T-helper 9 cell (primary cell): Measurements from ENCODE around the gene FAM89B.
A peak's percentile ranks its signal among the peaks of the same experiment; 100 is the strongest.

Source experiments
- DNase-seq: peaks from one replicate; pipeline ENCODE4 v3.0.0-alpha.2; 2020

Gene FAM89B

DNA sequence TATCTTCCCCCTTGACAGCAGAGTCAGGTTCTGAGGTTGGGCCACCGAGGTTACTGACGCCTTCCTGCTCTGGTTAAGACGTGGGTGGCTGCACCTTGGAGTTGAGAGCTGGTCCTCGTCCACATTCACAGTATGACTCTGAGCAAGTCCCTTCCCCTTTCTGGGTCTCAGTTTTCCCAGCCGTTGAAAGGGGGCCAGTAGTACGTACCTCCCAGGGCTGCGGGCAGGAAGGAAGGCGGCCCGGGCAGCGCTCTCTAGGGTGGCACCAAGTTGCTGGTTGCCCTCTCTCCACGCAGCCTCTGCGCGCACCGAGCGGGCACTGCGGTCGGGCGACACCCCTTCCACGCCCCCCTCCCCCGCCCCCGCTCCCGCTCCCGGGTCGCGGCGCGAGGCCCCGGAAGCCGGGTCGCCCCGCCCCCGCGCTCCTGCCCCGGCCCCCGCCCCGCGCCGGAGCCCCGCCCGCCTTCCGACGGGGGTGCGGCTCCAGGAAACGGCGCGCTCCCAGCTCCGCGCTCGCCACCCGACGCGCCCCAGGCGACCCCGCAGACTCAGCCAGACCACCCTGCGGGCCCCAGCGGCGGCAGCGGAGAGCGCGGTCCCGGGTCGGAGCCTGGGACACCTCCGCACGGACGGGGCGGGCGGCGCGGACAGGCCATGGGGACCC lies 3.4 kb downstream of the FAM89B start, which contains the start of gene EHBP1L1:
Gene EHBP1L1, plus strand, starts transcription at position 486 of the 664 bp plus-strand sequence. CDS start 250 bp downstream, outside the sequence.
- DNase-seq, result peak; percentile 78

DNA sequence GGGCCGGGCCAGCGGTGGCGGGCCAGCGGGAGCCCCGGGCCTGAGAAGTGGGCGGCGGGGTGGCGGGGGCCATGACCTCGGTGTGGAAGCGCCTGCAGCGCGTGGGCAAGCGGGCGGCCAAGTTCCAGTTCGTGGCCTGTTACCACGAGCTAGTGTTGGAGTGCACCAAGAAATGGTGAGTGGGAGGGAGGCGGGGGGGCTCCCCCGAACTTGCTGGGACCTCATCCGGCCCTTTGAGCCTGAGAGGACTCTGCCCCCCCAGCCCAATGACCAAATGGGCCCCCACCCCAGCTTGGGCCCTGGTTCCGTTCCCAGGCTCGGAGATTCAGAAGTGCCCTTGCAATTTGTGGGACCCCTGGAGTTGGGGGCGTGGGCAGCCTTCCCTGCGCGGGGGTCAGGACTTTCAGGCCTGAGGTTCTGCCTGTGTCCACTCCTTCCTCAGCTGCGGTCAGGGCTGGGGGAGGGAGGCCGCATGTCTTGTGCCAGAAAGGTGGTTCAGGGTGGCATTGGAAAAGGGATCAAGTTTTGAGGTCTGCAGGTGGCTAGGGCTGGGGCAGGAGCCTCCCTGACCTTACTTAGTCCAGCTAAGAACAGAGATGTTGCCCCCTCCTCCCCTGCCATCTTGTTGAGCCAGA lies 4.0 kb downstream of the FAM89B start:
- no peak for DNase-seq

DNA sequence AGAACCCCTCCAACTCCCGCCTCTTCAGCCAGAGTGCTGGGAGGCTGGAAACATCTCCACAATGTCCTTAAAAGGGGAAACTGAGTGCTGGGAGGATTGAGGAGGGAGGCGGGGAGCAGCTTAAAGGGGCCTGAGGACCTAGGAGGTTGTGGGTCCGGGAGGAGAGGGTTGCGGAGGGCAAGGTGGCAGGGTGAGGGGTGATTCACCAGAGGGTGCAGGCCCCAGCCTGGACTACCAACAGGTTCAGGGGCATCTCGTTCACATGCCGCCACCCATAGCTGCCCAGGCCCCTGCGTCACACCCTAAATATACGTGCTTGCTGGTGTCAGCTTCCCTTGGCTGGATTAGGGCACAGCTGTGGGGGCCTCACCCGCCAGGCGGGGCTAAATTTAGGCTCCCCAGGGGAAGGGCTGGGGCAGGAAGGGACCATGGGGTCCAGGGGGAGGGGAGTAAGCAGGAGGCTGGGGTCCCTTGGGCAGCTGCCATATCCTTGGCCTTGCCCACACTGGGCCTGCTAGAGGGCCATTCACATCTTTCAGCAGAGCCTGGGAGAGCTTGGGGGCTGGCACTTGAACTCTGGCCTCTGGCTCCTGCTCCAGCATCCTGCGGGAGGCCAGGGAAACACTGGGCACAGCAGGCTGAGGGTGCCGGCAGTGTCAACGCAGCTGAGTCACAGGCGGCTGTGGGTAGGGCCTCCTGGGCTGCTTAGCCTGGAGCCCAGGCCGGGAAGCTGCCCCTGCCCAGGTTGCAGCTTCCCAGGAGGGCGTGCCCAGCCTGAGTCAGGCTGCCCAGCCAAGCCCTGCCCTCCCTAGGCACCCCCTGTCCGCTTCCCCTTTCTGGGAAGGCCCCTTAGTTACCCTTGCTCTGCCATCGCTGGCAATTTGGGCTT lies 4.8 kb downstream of the FAM89B start:
- DNase-seq, result peak; percentile 34

DNA sequence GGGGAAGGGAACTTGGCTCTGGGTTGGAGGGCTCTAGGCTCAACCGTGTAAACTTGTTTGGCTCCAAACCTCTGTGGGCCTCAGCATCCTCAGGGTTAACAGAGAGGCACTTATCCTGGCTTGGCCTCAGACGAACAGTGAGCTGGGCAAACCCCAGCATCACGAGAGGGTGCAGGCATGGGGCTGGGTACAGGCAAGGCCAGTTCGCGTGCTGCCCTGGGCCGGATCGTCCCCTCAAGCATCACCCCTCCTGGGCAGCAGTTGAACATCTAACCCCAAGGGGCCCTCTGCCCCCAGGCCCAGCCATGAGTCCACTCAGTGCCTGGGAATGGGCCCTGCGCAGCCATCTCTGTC lies 5.4 kb downstream of the FAM89B start:
- no peak for DNase-seq

DNA sequence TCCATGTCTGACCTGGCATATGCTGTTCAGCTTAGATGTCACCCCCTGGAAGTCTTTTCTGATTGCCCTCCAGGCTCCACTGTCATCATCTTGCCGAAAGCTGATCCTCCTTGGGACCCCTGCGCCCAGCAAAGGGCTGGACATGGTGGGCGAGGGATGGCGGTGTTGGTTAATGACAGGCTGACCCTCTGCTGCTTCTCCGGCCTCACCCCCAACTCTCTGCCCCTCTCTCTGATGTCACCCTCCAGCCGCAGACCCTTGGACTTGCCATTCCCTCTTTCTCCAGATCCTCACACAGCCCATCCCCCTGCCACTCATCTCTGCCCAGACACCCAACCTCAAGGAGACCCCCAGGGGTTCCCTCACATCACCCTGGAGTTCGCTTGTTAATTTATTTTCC lies 5.8 kb downstream of the FAM89B start:
- DNase-seq, result no peak

DNA sequence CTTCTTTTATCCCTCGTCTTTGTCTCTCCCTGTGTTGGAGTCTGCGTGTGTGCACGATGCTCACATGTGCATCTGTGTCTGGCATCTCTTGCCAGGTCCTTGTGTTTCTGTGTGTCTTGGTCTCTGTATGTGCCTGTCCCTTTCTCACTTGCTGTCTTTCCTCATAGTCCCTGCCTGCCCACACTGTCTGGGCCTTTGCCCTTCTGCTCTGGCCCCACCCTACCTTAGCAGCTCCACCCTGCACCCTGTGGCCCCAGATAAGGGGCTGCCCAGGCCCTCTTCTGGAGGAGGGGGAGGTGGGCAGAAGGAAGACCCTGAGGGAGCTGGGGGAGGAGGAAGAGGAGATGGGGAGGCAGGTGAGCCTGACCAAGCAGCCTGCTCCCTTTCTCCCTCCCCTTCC lies 6.3 kb downstream of the FAM89B start:
- DNase-seq, result no peak

DNA sequence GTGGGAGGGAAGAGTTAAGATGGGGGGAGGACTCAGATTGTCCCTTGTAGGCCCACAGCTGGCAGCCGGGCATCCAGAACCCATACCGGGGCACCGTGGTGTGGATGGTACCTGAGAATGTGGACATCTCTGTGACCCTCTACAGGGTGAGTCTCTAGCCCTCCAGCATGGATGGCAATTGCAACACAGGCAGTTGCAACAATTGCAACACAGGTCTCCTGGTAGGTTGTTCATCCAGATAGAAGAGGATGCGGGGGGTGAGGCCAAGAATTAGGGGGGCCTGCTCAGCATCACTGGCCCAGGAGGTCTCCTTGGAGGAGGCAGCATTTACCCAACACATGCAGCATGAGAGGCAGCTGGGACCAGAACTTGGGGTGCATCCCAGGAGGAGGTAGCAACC lies 7.0 kb downstream of the FAM89B start:
- DNase-seq, result no peak

DNA sequence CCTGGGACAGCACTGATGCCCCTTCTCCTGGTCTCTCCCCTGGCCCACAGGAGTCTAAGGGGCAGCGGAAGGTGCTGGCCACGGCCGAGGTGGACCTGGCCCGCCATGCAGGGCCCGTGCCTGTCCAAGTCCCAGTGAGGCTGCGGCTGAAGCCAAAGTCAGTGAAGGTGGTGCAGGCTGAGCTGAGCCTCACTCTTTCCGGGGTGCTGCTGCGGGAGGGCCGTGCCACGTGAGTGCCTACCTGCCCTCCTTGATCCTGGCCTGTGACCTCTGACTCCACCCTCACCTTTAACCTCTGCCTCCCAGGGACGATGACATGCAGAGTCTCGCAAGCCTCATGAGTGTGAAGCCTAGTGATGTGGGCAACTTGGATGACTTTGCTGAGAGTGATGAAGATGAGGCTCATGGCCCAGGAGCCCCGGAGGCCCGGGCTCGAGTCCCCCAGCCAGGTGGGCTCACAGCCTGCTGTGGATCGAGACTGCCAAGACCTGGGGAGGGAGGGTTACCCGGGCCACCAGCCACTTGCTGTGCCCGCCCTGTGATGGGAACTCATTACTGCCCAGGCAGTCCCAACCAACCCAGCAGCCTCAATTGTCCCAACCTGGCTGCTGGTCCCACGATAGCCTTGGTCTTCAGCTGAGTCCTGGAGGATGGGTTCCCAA lies 7.8 kb downstream of the FAM89B start:
- no peak for DNase-seq

GRCh38 chr11:65580756-65581155 lies 8.4 kb downstream of the FAM89B start:
- DNase-seq, result no peak

DNA sequence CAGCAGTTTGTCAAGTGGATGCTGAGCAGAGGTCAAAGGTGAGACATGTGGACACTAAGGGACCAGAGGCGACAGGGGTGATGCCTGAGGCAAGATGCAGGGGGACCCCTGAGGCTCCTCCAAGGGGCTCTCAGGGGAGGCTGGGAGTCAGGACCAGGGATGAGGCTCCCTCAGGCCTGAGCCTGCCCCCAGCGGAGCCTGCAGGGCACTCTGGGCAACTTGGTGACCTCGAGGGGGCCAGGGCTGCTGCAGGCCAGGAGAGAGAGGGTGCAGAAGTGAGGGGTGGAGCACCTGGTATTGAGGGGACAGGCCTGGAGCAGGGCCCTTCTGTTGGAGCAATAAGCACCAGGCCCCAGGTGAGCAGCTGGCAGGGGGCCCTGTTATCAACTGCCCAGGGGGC lies 9.6 kb downstream of the FAM89B start:
- DNase-seq, result no peak

- no peak for DNase-seq
Measured at GRCh38 chr11:65583589-65583988, 11.3 kb downstream of the FAM89B start.

DNA sequence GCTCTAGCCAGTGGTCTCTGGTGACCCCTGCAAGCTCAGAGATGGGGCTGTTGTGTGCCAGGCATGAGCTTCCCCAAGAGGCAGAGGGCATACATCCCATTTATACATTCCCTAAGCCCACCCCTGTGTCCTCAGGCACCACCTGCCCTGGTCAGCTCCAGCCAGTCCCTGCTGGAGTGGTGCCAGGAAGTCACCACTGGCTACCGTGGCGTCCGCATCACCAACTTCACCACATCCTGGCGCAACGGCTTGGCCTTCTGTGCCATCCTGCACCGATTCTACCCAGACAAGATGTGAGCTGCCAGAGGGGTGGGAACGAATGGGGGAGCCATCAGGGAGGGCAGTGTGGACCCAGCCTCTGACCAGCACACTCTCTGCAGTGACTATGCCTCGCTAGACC lies 11.8 kb downstream of the FAM89B start:
- no peak for DNase-seq

DNA sequence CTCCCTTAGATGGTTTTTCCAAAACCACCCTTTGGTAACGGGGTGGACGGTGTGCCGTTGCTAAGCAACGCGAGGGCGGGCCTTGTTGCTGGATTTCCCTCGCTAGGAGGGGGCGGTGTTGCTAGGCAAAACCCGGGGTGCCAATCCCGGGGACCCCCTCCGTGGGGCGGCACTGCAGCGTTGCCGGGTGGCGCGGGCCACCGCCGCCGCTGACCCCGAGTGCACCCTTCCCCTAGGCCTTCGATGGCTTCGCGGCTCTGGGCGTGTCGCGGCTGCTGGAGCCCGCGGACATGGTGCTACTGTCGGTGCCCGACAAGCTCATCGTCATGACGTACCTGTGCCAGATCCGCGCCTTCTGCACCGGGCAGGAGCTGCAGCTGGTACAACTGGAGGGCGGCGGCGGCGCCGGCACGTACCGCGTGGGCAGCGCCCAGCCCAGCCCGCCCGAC lies 12.4 kb downstream of the FAM89B start:
- DNase-seq, result no peak

GRCh38 chr11:65585396-65586246 lies 13.3 kb downstream of the FAM89B start:
- no peak for DNase-seq

DNA sequence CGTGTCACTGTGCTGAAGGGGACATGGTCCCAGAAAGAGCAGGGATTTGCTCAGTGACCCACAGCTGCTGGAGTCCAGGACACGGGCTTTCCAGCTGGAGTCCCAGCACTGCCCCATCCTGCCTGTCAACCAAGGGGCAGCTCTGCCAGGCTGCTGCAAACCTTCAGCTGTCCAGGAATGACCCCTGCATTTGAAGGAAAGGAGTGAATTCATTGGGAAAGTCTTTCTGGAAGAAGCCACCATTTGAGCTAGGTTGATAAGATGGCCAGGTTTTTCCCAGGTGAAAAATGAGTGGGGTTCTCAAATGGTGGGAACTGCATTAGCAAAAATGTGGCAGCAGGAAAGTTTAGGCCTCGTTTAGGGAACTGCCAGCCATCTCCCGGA lies 13.9 kb downstream of the FAM89B start:
- DNase-seq, result no peak

DNA sequence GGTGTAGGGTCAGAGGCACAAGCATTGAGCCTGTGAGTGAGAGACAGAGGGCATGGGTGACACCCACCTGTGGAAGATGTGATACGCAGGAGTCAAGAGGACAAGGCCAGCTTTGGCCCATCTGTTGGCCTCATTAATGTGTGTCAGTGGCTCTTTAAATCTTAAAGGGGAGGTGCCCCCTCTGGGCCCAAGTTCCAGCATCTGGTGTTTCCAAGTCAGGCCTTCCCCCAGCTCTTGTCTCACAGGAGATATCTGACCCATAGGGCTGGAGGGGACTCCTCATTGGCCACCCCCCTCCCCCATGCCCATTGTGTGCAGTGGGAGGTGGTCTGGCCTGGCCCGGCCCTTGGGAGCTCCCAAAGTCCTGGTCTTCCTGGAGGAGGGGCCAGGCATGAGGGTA lies 14.3 kb downstream of the FAM89B start:
- no peak for DNase-seq

GRCh38 chr11:65588199-65589054 lies 16.1 kb downstream of the FAM89B start:
- DNase-seq, result peak; percentile 66

GRCh38 chr11:65589444-65590239 lies 17.3 kb downstream of the FAM89B start:
- DNase-seq, result no peak

DNA sequence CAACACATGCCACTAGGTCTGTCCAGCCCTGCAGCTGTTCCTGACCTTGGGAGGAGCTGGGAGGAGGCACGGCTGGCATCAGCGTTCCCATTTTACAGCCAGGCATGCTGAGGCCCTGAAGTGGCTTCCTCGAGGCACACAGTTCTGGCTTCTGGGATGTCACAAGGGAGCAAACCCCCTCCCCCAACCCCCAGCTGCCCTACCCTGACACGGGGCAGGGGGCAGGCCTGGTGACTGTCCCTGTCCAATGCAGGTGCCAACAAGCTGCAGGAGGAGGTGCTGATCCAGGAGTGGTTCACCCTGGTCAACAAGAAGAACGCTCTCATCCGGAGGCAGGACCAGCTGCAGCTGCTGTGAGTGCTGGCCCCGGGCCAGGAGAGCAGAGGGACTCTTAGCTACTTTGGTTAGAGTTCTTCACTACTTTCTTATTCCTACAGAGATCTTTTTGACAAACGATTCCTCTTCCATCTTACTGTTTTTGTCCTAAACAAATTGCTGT lies 18.0 kb downstream of the FAM89B start:
- DNase-seq, result no peak
